H1 (cell line): ENCODE data around the gene RHOC. TPM values are rescaled to one million over a fixed set of nuclear protein-coding genes. Genes with fewer than 3 reads are reported as not detected.

Source experiments
- CTCF ChIA-PET: fragments of 300-600 bp; sonication (Branson Sonifier 250); formaldehyde crosslinking; loops from one replicate; lab custom pipeline; 2021; ENCODE audit not compliant: partially characterized antibody; lab: Charles Lee
- POLR2A ChIA-PET: fragments of 300-600 bp; sonication (Branson Sonifier 250); formaldehyde crosslinking; loops from one replicate; lab custom pipeline; 2021; ENCODE audit warnings: inconsistent platforms; ENCODE audit not compliant: partially characterized antibody; lab: Charles Lee
- DNase-seq, 2 experiments: peaks; one replicate each; pipeline versions ENCODE4 v3.0.0 to v3.0.0-alpha.2; 2010 to 2022; ENCODE audit warnings: low spot score in 2 of 2, low read depth in 1 of 2, mixed read lengths in 1 of 2
- FAIRE-seq: peaks from 2 replicates; lab custom pipeline; 2011; peaks lifted over from hg19 to GRCh38; lab: Jason Lieb, UNC
- H2AFZ ChIP-seq: 2 replicates; pipeline ENCODE4 v1.8.1; 2012; ENCODE audit warnings: low read length, inconsistent platforms
- H2AK5ac ChIP-seq: 2 replicates; pipeline ENCODE4 v1.6.1; 2013; ENCODE audit warnings: low read depth, low read length
- H2BK120ac ChIP-seq: replicated peaks from 2 replicates; pipeline ENCODE3; 2013; ENCODE audit warnings: low read depth, low read length, inconsistent platforms
- H2BK12ac ChIP-seq: 2 replicates; pipeline ENCODE4 v1.6.1; 2013; ENCODE audit warnings: low read depth, low read length
- H2BK15ac ChIP-seq: 2 replicates; pipeline ENCODE4 v1.6.1; 2013; ENCODE audit warnings: low read length
- H2BK20ac ChIP-seq: 2 replicates; pipeline ENCODE4 v1.6.1; 2013; ENCODE audit warnings: low read length
- H2BK5ac ChIP-seq: 2 replicates; pipeline ENCODE4 v1.6.1; 2013; ENCODE audit warnings: low read depth, low read length
- H3K14ac ChIP-seq: 2 replicates; pipeline ENCODE4 v1.6.1; 2013; ENCODE audit warnings: inconsistent platforms; ENCODE audit not compliant: insufficient read length
- H3K18ac ChIP-seq: 2 replicates; pipeline ENCODE4 v1.6.1; 2013; ENCODE audit warnings: low read length; ENCODE audit errors: extremely low read depth
- H3K23ac ChIP-seq: 2 replicates; pipeline ENCODE4 v1.6.1; 2013; ENCODE audit warnings: inconsistent platforms; ENCODE audit not compliant: insufficient read length
- H3K23me2 ChIP-seq: 2 replicates; pipeline ENCODE4 v1.6.1; 2013; ENCODE audit warnings: low read depth, low read length
- H3K27ac ChIP-seq: 2 replicates; pipeline ENCODE4 v1.6.1; 2011; ENCODE audit warnings: low read depth, low read length, inconsistent platforms
- H3K27me3 ChIP-seq, 4 experiments: replicated peaks in 1 of 4; 1 replicate in 1 of 4; 2 replicates in 3 of 4; pipeline versions ENCODE4 v1.6.1 to v1.8.1; 2011 to 2013; ENCODE audit warnings: low read length in 3 of 4, mild to moderate bottlenecking in 3 of 4, inconsistent platforms in 2 of 4, mixed read lengths in 2 of 4, moderate library complexity in 1 of 4; ENCODE audit not compliant: control insufficient read depth in 3 of 4, insufficient read depth in 3 of 4; ENCODE audit errors: extremely low read depth in 1 of 4
- H3K36me3 ChIP-seq, 4 experiments: 2 replicates each; pipeline versions ENCODE4 v1.6.1 to v1.8.1; 2011 to 2013; ENCODE audit warnings: mild to moderate bottlenecking in 4 of 4, low read length in 3 of 4, moderate library complexity in 2 of 4, control low read depth in 1 of 4, inconsistent platforms in 1 of 4; ENCODE audit not compliant: insufficient read depth in 4 of 4, control insufficient read depth in 2 of 4
- H3K4ac ChIP-seq: replicated peaks from 2 replicates; pipeline ENCODE3; 2013; ENCODE audit warnings: low read length, low read depth, mixed read lengths, inconsistent platforms; ENCODE audit not compliant: insufficient read length
- H3K4me1 ChIP-seq, 4 experiments: replicated peaks in 1 of 4; 1 replicate in 1 of 4; 2 replicates in 3 of 4; pipeline versions ENCODE4 v1.6.1 to v1.8.1; 2011 to 2013; ENCODE audit warnings: low read length in 3 of 4, inconsistent platforms in 2 of 4, mixed read lengths in 1 of 4; ENCODE audit not compliant: insufficient read depth in 4 of 4, control insufficient read depth in 3 of 4
- H3K4me2 ChIP-seq, 2 experiments: 2 replicates each; pipeline versions ENCODE4 v1.6.1 to v1.8.1; 2011 to 2013; ENCODE audit warnings: low read depth in 2 of 2, low read length in 2 of 2, control low read depth in 1 of 2, inconsistent platforms in 1 of 2, mild to moderate bottlenecking in 1 of 2; ENCODE audit not compliant: insufficient read depth in 1 of 2
- H3K4me3 ChIP-seq, 4 experiments: fragments of 200-600, 300-600 bp in 1 of 4; sonication (generic), shearing (Covaris generic), sonication (Bioruptor Twin) in 1 of 4; 2 replicates each; pipeline versions ENCODE4 v1.5.1 to v1.8.1; 2011 to 2016; ENCODE audit warnings: low read length in 4 of 4, low read depth in 3 of 4, control low read depth in 2 of 4, inconsistent platforms in 2 of 4, mild to moderate bottlenecking in 2 of 4, mixed read lengths in 1 of 4, moderate library complexity in 1 of 4; ENCODE audit not compliant: insufficient read depth in 2 of 4; ENCODE audit errors: extremely low read depth in 1 of 4
- H3K56ac ChIP-seq: replicated peaks from 2 replicates; pipeline ENCODE3; 2013; ENCODE audit warnings: low read depth, mild to moderate bottlenecking, mixed read lengths, low read length, inconsistent platforms; ENCODE audit not compliant: insufficient read length
- H3K79me1 ChIP-seq: 2 replicates; pipeline ENCODE4 v1.6.1; 2013; ENCODE audit warnings: low read depth, low read length, control low read depth
- H3K79me2 ChIP-seq, 2 experiments: 2 replicates each; pipeline versions ENCODE4 v1.6.1 to v1.8.1; 2012 to 2013; ENCODE audit warnings: low read length in 2 of 2, mild to moderate bottlenecking in 2 of 2, inconsistent platforms in 1 of 2; ENCODE audit not compliant: insufficient read depth in 2 of 2, control insufficient read depth in 1 of 2
- H3K9ac ChIP-seq, 4 experiments: replicated peaks in 1 of 4; 1 replicate in 1 of 4; 2 replicates in 3 of 4; pipeline versions ENCODE4 v1.6.1 to v1.8.1; 2011 to 2013; ENCODE audit warnings: low read depth in 3 of 4, low read length in 3 of 4, control low read depth in 2 of 4, mild to moderate bottlenecking in 2 of 4, moderate library complexity in 2 of 4, inconsistent platforms in 1 of 4; ENCODE audit errors: extremely low read depth in 1 of 4
- H3K9me3 ChIP-seq, 2 experiments: 2 replicates each; pipeline versions ENCODE4 v1.6.1 to v1.8.1; 2012 to 2013; ENCODE audit warnings: mild to moderate bottlenecking in 2 of 2, moderate library complexity in 2 of 2, control low read depth in 1 of 2, inconsistent platforms in 1 of 2, low read depth in 1 of 2, low read length in 1 of 2, mixed read lengths in 1 of 2; ENCODE audit not compliant: insufficient read depth in 2 of 2
- H4K20me1 ChIP-seq, 2 experiments: replicated peaks in 1 of 2; 2 replicates each; pipeline versions ENCODE3 to v1.8.1; 2011 to 2013; ENCODE audit warnings: inconsistent platforms in 2 of 2, low read length in 2 of 2, mild to moderate bottlenecking in 1 of 2; ENCODE audit not compliant: insufficient read depth in 2 of 2, control insufficient read depth in 1 of 2
- H4K5ac ChIP-seq: 2 replicates; pipeline ENCODE4 v1.6.1; 2013; ENCODE audit warnings: low read length, low read depth, mixed read lengths, inconsistent platforms; ENCODE audit not compliant: insufficient read length
- H4K8ac ChIP-seq: 2 replicates; pipeline ENCODE4 v1.8.0; 2013; ENCODE audit warnings: mild to moderate bottlenecking, moderate library complexity, low read length, inconsistent platforms; ENCODE audit not compliant: insufficient read depth; ENCODE audit errors: extremely low read depth
- H4K91ac ChIP-seq: replicated peaks from 2 replicates; pipeline ENCODE3; 2013; ENCODE audit warnings: low read length, mixed read lengths, inconsistent platforms; ENCODE audit not compliant: insufficient read length
- NANOG ChIP-seq: IDR thresholded peaks from 2 replicates; pipeline ENCODE4 v1.6.1; 2011; ENCODE audit warnings: low read length, low read depth, mild to moderate bottlenecking, inconsistent platforms; ENCODE audit not compliant: insufficient read depth, poor library complexity, severe bottlenecking
- SP1 ChIP-seq: IDR thresholded peaks from 2 replicates; pipeline ENCODE4 v1.6.1; 2011; ENCODE audit warnings: low read depth, low read length
- WGBS, 2 experiments: shearing (Covaris generic) in 1 of 2; methylation state at CpG; one replicate each; pipeline versions ENCODE4 v1.1.6 to v1.1.7; 2013 to 2015; ENCODE audit warnings: low lambda C conversion rate in 2 of 2, mixed read lengths in 2 of 2, inconsistent platforms in 1 of 2, low coverage in 1 of 2, missing lambda C conversion rate in 1 of 2; ENCODE audit not compliant: insufficient replicate concordance in 2 of 2, insufficient coverage in 1 of 2, insufficient read length in 1 of 2; ENCODE audit errors: extremely low coverage in 1 of 2, missing lambda C conversion rate in 1 of 2; 5-methylcytosine and 5-hydroxymethylcytosine counted together
- polyA plus RNA-seq, 7 experiments: library from polyadenylated mRNA; depleted of rRNA in 3 of 7; stranded (reverse) in 5 of 7; unstranded in 2 of 7; fragments of >200 nt in 5 of 7; fragments of 200-250 nt in 2 of 7; gene quantifications; 1 replicate in 5 of 7; 2 replicates in 1 of 7; 4 replicates in 1 of 7; pipeline versions ENCODE4 v1.2.1 to v1.2.3, GENCODE V29; 2011 to 2013; ENCODE audit warnings: missing spikeins in 2 of 7, mixed read lengths in 2 of 7
- total RNA-seq: library from RNA; stranded (reverse); fragmentation: NEBNext Ultra II Directional; extraction: Animal tissue kit (Norgen Biotek cat#: 25700); gene quantifications from 2 replicates; pipeline ENCODE4 v1.2.1, GENCODE V29; 2021

RHOC gene
- total and polyA plus RNA-seq, 2 of the 8 experiments (the other 6 are each of a cell fraction or from before 2014, with no cell fraction given) = 53.6 to 97.5 TPM

- H2BK120ac ChIP-seq = no peak overlapping the region
- no peak for TF ChIP-seq NANOG
- TF ChIP-seq SP1 = no peak
- TF ChIP-seq, all 59 proteins: peak for 0
- Histone ChIP-seq H3K27ac (no peak overlapping the region), H3K56ac (no peak overlapping the region), H2BK12ac (no peak overlapping the region), H3K79me1 (peaks cover 3% of the 10 kb centered on the region), H2BK15ac (no peak overlapping the region), H2BK5ac (no peak overlapping the region), H2BK20ac (no peak overlapping the region), H3K27me3 (no peaks in the 10 kb centered on the region), H3K4ac (no peak overlapping the region), H3K14ac (no peak overlapping the region), H3K9me3 (no peaks in the 10 kb centered on the region), H3K4me3 (no peak overlapping the region), H3K23me2 (no peaks in the 10 kb centered on the region), H2AK5ac (no peak overlapping the region), H3K9ac (no peak overlapping the region), H3K4me1 (peaks cover 0 to 2% (median 0%) of the 10 kb centered on the region in 4 experiments; a peak in 2 of 7 replicates), H3K36me3 (peaks cover 1 to 27% (median 15%) of the 10 kb centered on the region in 4 experiments), H4K8ac (no peak overlapping the region), H3K79me2 (no peaks in the 10 kb centered on the region), H4K5ac (no peak overlapping the region), H3K4me2 (no peak overlapping the region), H4K20me1 (peaks cover 0 to 10% of the 10 kb centered on the region in 2 experiments), H3K18ac (no peak overlapping the region), H3K23ac (no peak overlapping the region), H4K91ac (no peak overlapping the region), H2AFZ (no peak overlapping the region)
- FAIRE-seq = no peak
- POLR2A ChIA-PET = interaction anchor here (0.9 to 6.0 kb wide), 5 partner anchors 11 to 70 kb away, joined by 3 to 32 read pairs (median 10); partner anchors contain the start of genes CAPZA1, MOV10 and ST7L
- DNase-seq = no peak
- CTCF ChIA-PET = interaction anchor here (0.9 to 3.0 kb wide), 4 partner anchors 11 to 19 kb away, joined by 3 to 10 read pairs (median 5); partner anchors contain the start of gene MOV10
- WGBS, 2 experiments = 95% methylated on average over 13 of the region's 13 CpGs; no CpG with 5 or more reads in 1 of the 2 experiments
These were observed 18.1 kb downstream of the RHOC start for GRCh38 chr1:112688781-112689193.
